HEK293 (cell line): Measurements from ENCODE around the gene OR52K1.

ENCODE experiments used
- CTCF ChIA-PET: fragments of 350-600 bp; formaldehyde crosslinking; extraction: SDS; loops from one replicate; lab custom pipeline; 2021; ENCODE audit warnings: antibody characterized with exemption; lab: Yijun Ruan, JAX
- POLR2A ChIA-PET: fragments of 300-600 bp; formaldehyde crosslinking; extraction: SDS; loops from one replicate; lab custom pipeline; 2020; ENCODE audit warnings: antibody characterized with exemption, inconsistent platforms; lab: Yijun Ruan, JAX
- H3K27ac ChIP-seq: fragments of 200-500 bp; sonication (Bioruptor generic); 2 replicates; pipeline ENCODE4 v1.5.1; 2014; ENCODE audit warnings: low read depth, low read length, control low read depth, inconsistent platforms; ENCODE audit errors: extremely low read depth
- H3K36me3 ChIP-seq, 2 experiments: fragments of 200-500 bp in 1 of 2; sonication (Bioruptor generic) in 1 of 2; 1 replicate in 1 of 2; 2 replicates in 1 of 2; pipeline ENCODE4 v1.5.1; 2014 to 2017; ENCODE audit warnings: inconsistent platforms in 2 of 2, low read length in 2 of 2; ENCODE audit not compliant: control insufficient read depth in 2 of 2, insufficient read depth in 1 of 2
- H3K4me1 ChIP-seq: fragments of 200-500 bp; sonication (Bioruptor generic); 2 replicates; pipeline ENCODE4 v1.5.1; 2014; ENCODE audit warnings: mild to moderate bottlenecking, low read length, inconsistent platforms; ENCODE audit not compliant: control insufficient read depth, insufficient read depth
- H3K4me3 ChIP-seq: 2 replicates; pipeline ENCODE4 v1.5.1; 2011; ENCODE audit warnings: low read depth, mild to moderate bottlenecking, control low read depth, low read length, moderate library complexity
- H3K9me3 ChIP-seq: fragments of 200-500 bp; sonication (Bioruptor generic); 2 replicates; pipeline ENCODE4 v1.5.1; 2014; ENCODE audit warnings: low read depth, low read length, inconsistent platforms; ENCODE audit not compliant: control insufficient read depth, insufficient read depth
- ATF2 ChIP-seq: fragments of 450-650 bp; formaldehyde crosslinking; IDR thresholded peaks from 2 replicates; pipeline ENCODE4 v1.5.1; 2016; ENCODE audit warnings: missing biosample characterization, missing genetic modification characterization, low read depth
- BCL6B ChIP-seq: fragments of 450-650 bp; formaldehyde crosslinking; IDR thresholded peaks from 2 replicates; pipeline ENCODE4 v1.5.1; 2017; ENCODE audit warnings: missing biosample characterization, missing genetic modification characterization
- EGR2 ChIP-seq: fragments of 450-650 bp; formaldehyde crosslinking; IDR thresholded peaks from 2 replicates; pipeline ENCODE4 v1.5.1; 2016; ENCODE audit warnings: low read depth, missing biosample characterization, missing genetic modification characterization
- PRDM4 ChIP-seq: fragments of 450-650 bp; formaldehyde crosslinking; IDR thresholded peaks from 2 replicates; pipeline ENCODE4 v1.5.1; 2017; ENCODE audit warnings: missing biosample characterization, missing genetic modification characterization
- SETDB1 ChIP-seq: IDR thresholded peaks from one replicate; pipeline ENCODE4 v1.6.1; 2017; ENCODE audit warnings: mild to moderate bottlenecking, low read length, moderate library complexity, mixed read lengths; ENCODE audit not compliant: insufficient read length
- TRIM28 ChIP-seq: IDR thresholded peaks from 2 replicates; pipeline ENCODE4 v1.6.1; 2011; ENCODE audit warnings: low read length, control low read depth, borderline replicate concordance
- ZBTB21 ChIP-seq: fragments of 450-650 bp; formaldehyde crosslinking; IDR thresholded peaks from 2 replicates; pipeline ENCODE4 v1.5.1; 2017; ENCODE audit warnings: missing biosample characterization, missing genetic modification characterization
- ZBTB44 ChIP-seq: fragments of 450-650 bp; IDR thresholded peaks from 2 replicates; pipeline ENCODE4 v1.5.1; 2018; ENCODE audit warnings: missing biosample characterization, mild to moderate bottlenecking, missing genetic modification characterization
- ZFP37 ChIP-seq: fragments of 450-650 bp; formaldehyde crosslinking; IDR thresholded peaks from 2 replicates; pipeline ENCODE4 v1.5.1; 2016; ENCODE audit warnings: missing biosample characterization, missing genetic modification characterization
- ZNF114 ChIP-seq: fragments of 450-650 bp; formaldehyde crosslinking; IDR thresholded peaks from 2 replicates; pipeline ENCODE4 v1.5.0; 2017; ENCODE audit warnings: missing biosample characterization, missing genetic modification characterization
- ZNF121 ChIP-seq: fragments of 450-650 bp; formaldehyde crosslinking; IDR thresholded peaks from 2 replicates; pipeline ENCODE4 v1.5.1; 2016; ENCODE audit warnings: missing biosample characterization, missing genetic modification characterization
- ZNF175 ChIP-seq: fragments of 450-650 bp; formaldehyde crosslinking; IDR thresholded peaks from 2 replicates; pipeline ENCODE4 v1.5.1; 2016; ENCODE audit warnings: missing biosample characterization, missing genetic modification characterization
- ZNF266 ChIP-seq: fragments of 450-650 bp; formaldehyde crosslinking; IDR thresholded peaks from 2 replicates; pipeline ENCODE4 v1.5.1; 2016; ENCODE audit warnings: missing biosample characterization, missing genetic modification characterization, low read depth
- ZNF555 ChIP-seq: fragments of 450-650 bp; formaldehyde crosslinking; conservative IDR thresholded peaks from 2 replicates; pipeline ENCODE4 v1.5.1; 2017; ENCODE audit warnings: missing biosample characterization, mild to moderate bottlenecking, missing genetic modification characterization, inconsistent platforms
- ZNF561 ChIP-seq: fragments of 450-650 bp; IDR thresholded peaks from 2 replicates; pipeline ENCODE4 v1.5.1; 2018; ENCODE audit warnings: missing biosample characterization, missing genetic modification characterization, borderline replicate concordance
- ZNF639 ChIP-seq: fragments of 450-650 bp; formaldehyde crosslinking; IDR thresholded peaks from 2 replicates; pipeline ENCODE4 v1.5.1; 2016; ENCODE audit warnings: missing biosample characterization, missing genetic modification characterization
- ZNF785 ChIP-seq: fragments of 450-650 bp; formaldehyde crosslinking; IDR thresholded peaks from 2 replicates; pipeline ENCODE4 v1.5.1; 2016; ENCODE audit warnings: missing biosample characterization, missing genetic modification characterization
- ZSCAN18 ChIP-seq: fragments of 450-650 bp; formaldehyde crosslinking; IDR thresholded peaks from 2 replicates; pipeline ENCODE4 v1.5.1; 2016; ENCODE audit warnings: missing biosample characterization, missing genetic modification characterization
- ZSCAN5A ChIP-seq: fragments of 450-650 bp; formaldehyde crosslinking; IDR thresholded peaks from 2 replicates; pipeline ENCODE4 v1.5.1; 2016; ENCODE audit warnings: missing biosample characterization, missing genetic modification characterization

The OR52K1 gene

GRCh38 chr11:4460151-4460550 is 22.3 kb upstream of the OR52K1 start:
- CTCF ChIA-PET, result no interaction called here
- Histone ChIP-seq H3K4me3 (no peak overlapping the region), H3K4me1 (no peaks in the 10 kb centered on the region), H3K36me3 (no peaks in the 10 kb centered on the region), H3K9me3 (no peaks in the 10 kb centered on the region), H3K27ac (no peak overlapping the region)
- POLR2A ChIA-PET, result no interaction called here
- TF ChIP-seq ZBTB21 (tag by site-specific recombination) (no peak), ZNF785 (tag by site-specific recombination) (no peak), ZBTB44 (tag by site-specific recombination) (no peak), BCL6B (tag by site-specific recombination) (no peak)

GRCh38 chr11:4464216-4465159 is 18.0 kb upstream of the OR52K1 start:
- no peak overlapping the region for H3K27ac ChIP-seq
- no peak for TF ChIP-seq ZNF121 (tag by site-specific recombination)
- no peak for TF ChIP-seq ZNF639 (tag by site-specific recombination)
- peak; percentile 65 for TF ChIP-seq ZNF561 (tag by site-specific recombination)
- peak; percentile 100 for TF ChIP-seq TRIM28
- no peak for TF ChIP-seq ZNF266
- no peak for TF ChIP-seq ZNF555 (tag by site-specific recombination)
- TF ChIP-seq SETDB1, result peak; percentile 100
- no peaks in the 10 kb centered on the region for H3K4me1 ChIP-seq
- CTCF ChIA-PET, result no interaction called here
- no peaks in the 10 kb centered on the region for H3K36me3 ChIP-seq
- H3K4me3 ChIP-seq, result no peak overlapping the region
- POLR2A ChIA-PET, result no interaction called here
- H3K9me3 ChIP-seq, result no peaks in the 10 kb centered on the region

- Histone ChIP-seq H3K9me3 (no peaks in the 10 kb centered on the region), H3K27ac (no peak overlapping the region), H3K36me3 (no peaks in the 10 kb centered on the region), H3K4me3 (no peak overlapping the region), H3K4me1 (no peaks in the 10 kb centered on the region)
- POLR2A ChIA-PET, result no interaction called here
- CTCF ChIA-PET, result interaction anchor here (0.6 kb wide), 1 partner anchor 20 kb away, joined by 3 read pairs; no protein-coding TSS in a partner anchor
- TF ChIP-seq ZSCAN18 (tag by site-specific recombination), result no peak
- no peak for TF ChIP-seq PRDM4 (tag by site-specific recombination)
- no peak for TF ChIP-seq ATF2
- TF ChIP-seq ZNF175 (tag by site-specific recombination), result no peak
- TF ChIP-seq ZFP37, result no peak
- no peak for TF ChIP-seq ZNF114 (tag by site-specific recombination)
- no peak for TF ChIP-seq ZSCAN5A (tag by site-specific recombination)
- TF ChIP-seq EGR2 (tag by site-specific recombination), result no peak
Measured at GRCh38 chr11:4465407-4465806, 17.0 kb upstream of the OR52K1 start.
